ENCODE data around the gene AP2A2.

Gene AP2A2

GRCh38 chr11:894575-895201 lies 31.0 kb upstream of the AP2A2 start:
- Mint-ChIP-seq H3K9me3 (no peaks in the 10 kb centered on the region), H3K27ac (no peak overlapping the region), H3K36me3 (peaks cover 7% of the 10 kb centered on the region), H3K4me1 (no peaks in the 10 kb centered on the region), H3K4me3 (no peak overlapping the region)
- DNase-seq (ENCODE audit: low spot score in 2 of 2) (no peak), ATAC-seq (peak; percentile 6)

- H3K4me3 Mint-ChIP-seq, result no peak overlapping the region
- H3K36me3 Mint-ChIP-seq, result peaks cover 7% of the 10 kb centered on the region
These were observed 30.1 kb upstream of the AP2A2 start for GRCh38 chr11:895331-896110.

GRCh38 chr11:897253-898142 lies 28.2 kb upstream of the AP2A2 start:
- Mint-ChIP-seq H3K9me3 (no peaks in the 10 kb centered on the region), H3K36me3 (peaks cover 20% of the 10 kb centered on the region), H3K4me3 (no peak overlapping the region), H3K4me1 (peaks cover 7% of the 10 kb centered on the region), H3K27ac (peak overlapping the region; percentile 48)
- DNase-seq (ENCODE audit: low spot score in 2 of 2), result no peak
- ATAC-seq, result no peak

More at GRCh38 chr11:895331-896110, 30.1 kb upstream of the AP2A2 start:
- ATAC-seq (peak; percentile 5), DNase-seq (ENCODE audit: low spot score in 2 of 2) (no peak)
- H3K9me3 Mint-ChIP-seq, result no peaks in the 10 kb centered on the region
- H3K27ac Mint-ChIP-seq, result peak overlapping the region; percentile 17
- H3K4me1 Mint-ChIP-seq, result no peaks in the 10 kb centered on the region

GRCh38 chr11:898143-898511 lies 27.5 kb upstream of the AP2A2 start:
- DNase-seq (ENCODE audit: low spot score in 2 of 2), result no peak
- H3K4me1 Mint-ChIP-seq, result peaks cover 7% of the 10 kb centered on the region
- no peaks in the 10 kb centered on the region for H3K9me3 Mint-ChIP-seq
- ATAC-seq, result no peak
- no peak overlapping the region for H3K27ac Mint-ChIP-seq
- peaks cover 26% of the 10 kb centered on the region for H3K36me3 Mint-ChIP-seq
- H3K4me3 Mint-ChIP-seq, result no peak overlapping the region

- ATAC-seq (peak; percentile 3), DNase-seq (ENCODE audit: low spot score in 2 of 2) (no peak)
- H3K9me3 Mint-ChIP-seq, result no peaks in the 10 kb centered on the region
- H3K27ac Mint-ChIP-seq, result no peak overlapping the region
- H3K4me1 Mint-ChIP-seq, result peaks cover 7% of the 10 kb centered on the region
- peaks cover 31% of the 10 kb centered on the region for H3K36me3 Mint-ChIP-seq
- H3K4me3 Mint-ChIP-seq, result no peak overlapping the region
These were observed 27.0 kb upstream of the AP2A2 start for GRCh38 chr11:898540-899190.

- Mint-ChIP-seq H3K4me3 (no peak overlapping the region), H3K27ac (no peak overlapping the region), H3K36me3 (peaks cover 37% of the 10 kb centered on the region), H3K4me1 (peaks cover 16% of the 10 kb centered on the region), H3K9me3 (no peaks in the 10 kb centered on the region)
- DNase-seq (ENCODE audit: low spot score in 2 of 2) (no peak), ATAC-seq (no peak)
These were observed 25.9 kb upstream of the AP2A2 start for GRCh38 chr11:899724-900123.

GRCh38 chr11:900545-900944 lies 25.1 kb upstream of the AP2A2 start:
- no peak overlapping the region for H3K4me3 Mint-ChIP-seq
- peaks cover 16% of the 10 kb centered on the region for H3K4me1 Mint-ChIP-seq
- DNase-seq (ENCODE audit: low spot score in 2 of 2) (no peak), ATAC-seq (no peak)
- H3K9me3 Mint-ChIP-seq, result no peaks in the 10 kb centered on the region
- H3K36me3 Mint-ChIP-seq, result peaks cover 40% of the 10 kb centered on the region
- no peak overlapping the region for H3K27ac Mint-ChIP-seq

- Mint-ChIP-seq H3K4me1 (peaks cover 16% of the 10 kb centered on the region), H3K4me3 (no peak overlapping the region), H3K27ac (peak overlapping the region; percentile 8), H3K9me3 (no peaks in the 10 kb centered on the region), H3K36me3 (peaks cover 50% of the 10 kb centered on the region)
- no peak for ATAC-seq
- DNase-seq (ENCODE audit: low spot score in 2 of 2), result no peak
These were observed 24.1 kb upstream of the AP2A2 start for GRCh38 chr11:901452-902061.

- H3K27ac Mint-ChIP-seq, result peak overlapping the region; percentile 78
- peaks cover 36% of the 10 kb centered on the region for H3K4me1 Mint-ChIP-seq
- no peak overlapping the region for H3K4me3 Mint-ChIP-seq
- peaks cover 43% of the 10 kb centered on the region for H3K36me3 Mint-ChIP-seq
- DNase-seq (ENCODE audit: low spot score in 2 of 2) (no peak), ATAC-seq (no peak)
- H3K9me3 Mint-ChIP-seq, result no peaks in the 10 kb centered on the region
These were observed 21.3 kb upstream of the AP2A2 start for GRCh38 chr11:904380-904779.

- no peak for DNase-seq (ENCODE audit: low spot score in 2 of 2)
- Mint-ChIP-seq H3K36me3 (peaks cover 43% of the 10 kb centered on the region), H3K4me1 (peaks cover 40% of the 10 kb centered on the region), H3K4me3 (no peak overlapping the region), H3K27ac (no peak overlapping the region), H3K9me3 (no peaks in the 10 kb centered on the region)
- no peak for ATAC-seq
These were observed 19.7 kb upstream of the AP2A2 start for GRCh38 chr11:905952-906351.

GRCh38 chr11:907668-908067 lies 18.0 kb upstream of the AP2A2 start:
- Mint-ChIP-seq H3K4me1 (peaks cover 40% of the 10 kb centered on the region), H3K4me3 (no peak overlapping the region), H3K36me3 (peaks cover 34% of the 10 kb centered on the region), H3K27ac (no peak overlapping the region), H3K9me3 (no peaks in the 10 kb centered on the region)
- ATAC-seq (no peak), DNase-seq (ENCODE audit: low spot score in 2 of 2) (no peak)

GRCh38 chr11:908273-908672 lies 17.4 kb upstream of the AP2A2 start:
- DNase-seq (ENCODE audit: low spot score in 2 of 2) (no peak), ATAC-seq (no peak)
- Mint-ChIP-seq H3K9me3 (no peaks in the 10 kb centered on the region), H3K4me3 (no peak overlapping the region), H3K27ac (no peak overlapping the region), H3K36me3 (peaks cover 28% of the 10 kb centered on the region), H3K4me1 (peaks cover 40% of the 10 kb centered on the region)

GRCh38 chr11:909406-909805 lies 16.3 kb upstream of the AP2A2 start:
- Mint-ChIP-seq H3K4me3 (peak overlapping the region; percentile 93), H3K36me3 (peaks cover 18% of the 10 kb centered on the region), H3K4me1 (peaks cover 33% of the 10 kb centered on the region), H3K9me3 (no peaks in the 10 kb centered on the region), H3K27ac (no peak overlapping the region)
- DNase-seq (ENCODE audit: low spot score in 2 of 2) (no peak), ATAC-seq (no peak)

- peak overlapping the region; percentile 74 for H3K27ac Mint-ChIP-seq
- H3K4me3 Mint-ChIP-seq, result peak overlapping the region; percentile 93
- no peaks in the 10 kb centered on the region for H3K9me3 Mint-ChIP-seq
- H3K4me1 Mint-ChIP-seq, result peaks cover 30% of the 10 kb centered on the region
- no peak for DNase-seq (ENCODE audit: low spot score in 2 of 2)
- peaks cover 18% of the 10 kb centered on the region for H3K36me3 Mint-ChIP-seq
- peak; percentile 52 for ATAC-seq
These were observed 15.6 kb upstream of the AP2A2 start for GRCh38 chr11:910044-910588.
